ENCODE results near the gene ESR1. TPM values are rescaled to one million over a fixed set of nuclear protein-coding genes. Genes with fewer than 3 reads are reported as not detected.
"Not testable (repeated sequence)": the region's sequence is repeated elsewhere in the genome, so short reads cannot be mapped to it uniquely, and the experiment has no call there.

ESR1 gene
- total RNA-seq, 6 donors from 2014 or later = 0.91 to 4.7 (median 2.8) TPM

GRCh38 chr6:151842816-151843215, 35.3 kb downstream of the ESR1 start:
- WGBS, 2 donors = 77 to 84% methylated on average over 2 of the region's 2 CpGs
- no peak overlapping the region for H3K27ac ChIP-seq
- DNase-seq (no peak), ATAC-seq (ENCODE audit: low FRiP score in 2 of 2) (no peak)
- H3K9me3 ChIP-seq = no peaks in the 10 kb centered on the region
- no peaks in the 10 kb centered on the region for H3K27me3 ChIP-seq
- no peaks in the 10 kb centered on the region for H3K4me1 ChIP-seq
- TF ChIP-seq POLR2AphosphoS5 (IDR thresholded peaks at IDR 0.05) (no peak), POLR2A (IDR thresholded peaks at IDR 0.05) (no peak), EP300 (IDR thresholded peaks at IDR 0.05) (no peak)
- TF ChIP-seq, protein P1, sequence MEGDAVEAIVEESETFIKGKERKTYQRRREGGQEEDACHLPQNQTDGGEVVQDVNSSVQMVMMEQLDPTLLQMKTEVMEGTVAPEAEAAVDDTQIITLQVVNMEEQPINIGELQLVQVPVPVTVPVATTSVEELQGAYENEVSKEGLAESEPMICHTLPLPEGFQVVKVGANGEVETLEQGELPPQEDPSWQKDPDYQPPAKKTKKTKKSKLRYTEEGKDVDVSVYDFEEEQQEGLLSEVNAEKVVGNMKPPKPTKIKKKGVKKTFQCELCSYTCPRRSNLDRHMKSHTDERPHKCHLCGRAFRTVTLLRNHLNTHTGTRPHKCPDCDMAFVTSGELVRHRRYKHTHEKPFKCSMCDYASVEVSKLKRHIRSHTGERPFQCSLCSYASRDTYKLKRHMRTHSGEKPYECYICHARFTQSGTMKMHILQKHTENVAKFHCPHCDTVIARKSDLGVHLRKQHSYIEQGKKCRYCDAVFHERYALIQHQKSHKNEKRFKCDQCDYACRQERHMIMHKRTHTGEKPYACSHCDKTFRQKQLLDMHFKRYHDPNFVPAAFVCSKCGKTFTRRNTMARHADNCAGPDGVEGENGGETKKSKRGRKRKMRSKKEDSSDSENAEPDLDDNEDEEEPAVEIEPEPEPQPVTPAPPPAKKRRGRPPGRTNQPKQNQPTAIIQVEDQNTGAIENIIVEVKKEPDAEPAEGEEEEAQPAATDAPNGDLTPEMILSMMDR (IDR thresholded peaks at IDR 0.05) = no peak
- no peak overlapping the region for H3K4me3 ChIP-seq
- H3K36me3 ChIP-seq = no peaks in the 10 kb centered on the region

GRCh38 chr6:151847064-151847463, 39.6 kb downstream of the ESR1 start:
- DNase-seq (no peak), ATAC-seq (ENCODE audit: low FRiP score in 2 of 2) (no peak)
- 23 to 56% methylated on average over 1 of the region's 1 CpG for WGBS, 2 donors

DNA sequence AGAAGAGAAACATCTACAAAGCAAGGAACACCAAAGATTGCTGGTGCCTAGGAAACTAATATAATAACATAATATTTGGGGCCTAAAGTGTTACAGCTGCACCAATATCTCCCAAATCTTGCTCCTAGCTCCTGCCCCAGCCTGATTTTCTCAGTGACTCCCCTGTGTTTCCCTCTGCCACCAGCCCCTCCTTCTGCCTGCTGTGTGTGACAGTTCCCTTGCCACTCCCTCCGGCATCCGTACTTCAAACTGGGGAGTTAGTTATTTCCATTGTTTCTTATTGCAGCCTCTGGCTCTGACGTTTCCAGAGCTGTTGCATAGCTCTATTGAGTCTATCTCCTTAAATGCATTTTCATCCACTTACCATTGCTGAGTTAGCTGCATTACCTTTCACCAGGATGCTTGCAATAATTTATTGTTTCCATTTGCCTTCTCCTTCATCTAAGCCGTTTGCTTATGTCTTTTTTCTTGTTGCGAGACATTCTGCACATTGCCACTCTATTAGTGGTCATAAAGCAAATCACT, 43.1 kb downstream of the ESR1 start:
- Histone ChIP-seq H3K4me1 (no peaks in the 10 kb centered on the region), H3K4me3 (no peak overlapping the region), H3K9me3 (no peaks in the 10 kb centered on the region), H3K27me3 (no peaks in the 10 kb centered on the region), H3K27ac (no peak overlapping the region), H3K36me3 (no peaks in the 10 kb centered on the region)
- WGBS, 2 donors = 54 to 60% methylated on average over 5 of the region's 5 CpGs
- DNase-seq (no peak), ATAC-seq (ENCODE audit: low FRiP score in 2 of 2) (no peak)
- TF ChIP-seq POLR2AphosphoS5 (IDR thresholded peaks at IDR 0.05) = no peak
- no peak for TF ChIP-seq POLR2A (IDR thresholded peaks at IDR 0.05)
- TF ChIP-seq, protein P1 (IDR thresholded peaks at IDR 0.05) = no peak
- TF ChIP-seq EP300 (IDR thresholded peaks at IDR 0.05) = no peak

More at GRCh38 chr6:151847064-151847463, 39.6 kb downstream of the ESR1 start:
- no peaks in the 10 kb centered on the region for H3K4me1 ChIP-seq
- no peaks in the 10 kb centered on the region for H3K9me3 ChIP-seq
- H3K36me3 ChIP-seq = no peaks in the 10 kb centered on the region
- H3K27me3 ChIP-seq = no peaks in the 10 kb centered on the region
- H3K4me3 ChIP-seq = no peak overlapping the region
- H3K27ac ChIP-seq = no peak overlapping the region
- TF ChIP-seq POLR2AphosphoS5 (IDR thresholded peaks at IDR 0.05) (no peak), EP300 (IDR thresholded peaks at IDR 0.05) (no peak), POLR2A (IDR thresholded peaks at IDR 0.05) (no peak)
- TF ChIP-seq, protein P1 (IDR thresholded peaks at IDR 0.05) = no peak

DNA sequence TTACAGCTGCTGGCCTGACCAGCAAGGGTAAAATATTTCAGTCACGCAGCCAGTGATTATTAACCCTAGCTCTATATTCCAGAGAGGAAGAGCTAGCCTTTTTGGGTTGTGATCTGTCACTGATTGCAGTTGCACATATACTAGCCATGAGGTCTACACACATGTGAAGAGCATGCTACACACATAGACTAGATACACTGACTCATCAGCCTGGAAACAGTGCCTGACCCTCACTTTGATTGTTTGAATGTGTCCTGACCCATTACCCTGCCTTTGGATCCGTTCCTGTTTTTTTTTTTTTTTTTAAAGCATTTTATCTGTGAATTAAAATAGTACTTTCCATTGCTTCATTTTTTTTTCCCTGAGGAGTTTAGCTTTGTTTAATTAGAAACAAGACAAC, 50.8 kb downstream of the ESR1 start:
- Histone ChIP-seq H3K27ac (no peak overlapping the region), H3K27me3 (no peaks in the 10 kb centered on the region), H3K9me3 (no peaks in the 10 kb centered on the region), H3K36me3 (no peaks in the 10 kb centered on the region), H3K4me3 (no peak overlapping the region), H3K4me1 (no peaks in the 10 kb centered on the region)
- DNase-seq (no peak), ATAC-seq (ENCODE audit: low FRiP score in 2 of 2) (no peak)
- TF ChIP-seq POLR2A (IDR thresholded peaks at IDR 0.05) = no peak
- WGBS, 2 donors = 72% methylated on average over 2 of the region's 2 CpGs

DNA sequence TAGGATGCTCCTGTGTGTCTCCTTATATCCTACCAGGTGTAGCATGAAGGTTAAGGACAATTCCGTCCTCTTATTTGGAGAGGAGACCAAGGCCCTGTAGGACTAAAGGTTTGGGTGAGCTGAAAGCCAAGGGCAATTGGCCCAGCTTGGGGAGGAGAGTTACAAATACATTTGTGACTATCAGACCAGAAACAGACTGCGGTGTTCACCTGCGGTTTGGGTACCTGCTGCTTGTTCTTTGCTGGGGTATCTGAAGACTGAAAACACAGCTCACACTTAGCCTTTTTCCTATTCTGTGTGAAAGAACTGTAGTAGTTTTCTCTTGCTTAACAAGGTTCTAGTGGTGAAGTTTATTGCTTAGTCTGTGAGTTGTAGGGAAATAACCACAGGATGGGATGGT, 55.0 kb downstream of the ESR1 start:
- H3K9me3 ChIP-seq = no peaks in the 10 kb centered on the region
- 96 to 97% methylated on average over 3 of the region's 3 CpGs for WGBS, 2 donors
- TF ChIP-seq, protein P1 (IDR thresholded peaks at IDR 0.05) = no peak
- TF ChIP-seq EP300 (IDR thresholded peaks at IDR 0.05) (no peak), POLR2A (IDR thresholded peaks at IDR 0.05) (no peak), POLR2AphosphoS5 (IDR thresholded peaks at IDR 0.05) (no peak)
- DNase-seq (no peak), ATAC-seq (ENCODE audit: low FRiP score in 2 of 2) (no peak)
- H3K36me3 ChIP-seq = no peaks in the 10 kb centered on the region
- H3K4me1 ChIP-seq = no peaks in the 10 kb centered on the region
- no peak overlapping the region for H3K4me3 ChIP-seq
- no peak overlapping the region for H3K27ac ChIP-seq
- no peaks in the 10 kb centered on the region for H3K27me3 ChIP-seq

DNA sequence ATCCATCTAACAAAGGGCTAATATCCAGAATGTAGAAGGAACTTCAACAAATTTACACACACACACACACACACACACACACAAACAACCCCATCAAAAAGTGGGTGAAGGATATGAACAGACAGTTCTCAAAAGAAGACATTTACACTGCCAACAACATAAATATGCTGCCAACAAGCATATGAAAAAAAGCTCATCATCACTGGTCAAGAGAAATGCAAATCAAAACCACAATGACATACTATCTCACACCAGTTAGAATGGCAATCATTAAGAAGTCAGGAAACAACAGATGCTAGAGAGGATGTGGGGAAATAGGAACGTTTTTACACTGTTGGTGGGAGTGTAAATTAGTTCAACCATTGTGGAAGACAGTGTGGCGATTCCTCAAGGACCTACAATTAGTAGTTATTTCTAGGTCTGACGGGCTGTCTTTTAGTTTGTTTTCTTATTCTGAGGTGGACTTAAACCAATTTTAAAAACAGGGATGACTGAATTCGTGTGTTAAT, 59.9 kb downstream of the ESR1 start:
- WGBS, 2 donors = 43 to 53% methylated on average over 4 of the region's 4 CpGs
- H3K27ac ChIP-seq, H3K36me3 ChIP-seq: not testable (repeated sequence)

More for the DNA sequence above, 59.9 kb downstream of the ESR1 start:
- H3K4me1 ChIP-seq; ATAC-seq (ENCODE audit: low FRiP score in 2 of 2); H3K4me3 ChIP-seq; H3K27me3 ChIP-seq; H3K9me3 ChIP-seq; DNase-seq: not testable (repeated sequence)

Measured in upper lobe of left lung (tissue), 6 donors.